ENCODE data around the gene FAM168B. TPM values are rescaled to one million over a fixed set of nuclear protein-coding genes. Genes with fewer than 3 reads are reported as not detected.

The FAM168B gene
- total RNA-seq, 2 donors from 2014 or later: 39.7 to 56.7 TPM

GRCh38 chr2:131009713-131010475, 83.4 kb downstream of the FAM168B start:
- Histone ChIP-seq H3K27me3 (no peaks in the 10 kb centered on the region), H3K27ac (no peak overlapping the region), H3K4me1 (no peaks in the 10 kb centered on the region), H3K4me3 (no peak overlapping the region), H3K36me3 (replicated peaks in 1 of 2; ENCODE audit: insufficient read depth in 1 of 2, low read depth in 2 of 2) (no peaks in the 10 kb centered on the region), H3K9me3 (no peaks in the 10 kb centered on the region)
- TF ChIP-seq POLR2A (IDR thresholded peaks at IDR 0.05): no peak
- TF ChIP-seq CTCF (IDR thresholded peaks at IDR 0.05): no peak
- intact Hi-C loops (cut with DNase I): no loop called here
- DNase-seq (no peak), ATAC-seq (no peak)
- WGBS, 2 donors: 78 to 84% methylated on average over 6 of the region's 6 CpGs

GRCh38 chr2:131008967-131009366, 84.3 kb downstream of the FAM168B start:
- no peaks in the 10 kb centered on the region for H3K27me3 ChIP-seq
- no peaks in the 10 kb centered on the region for H3K9me3 ChIP-seq
- no peaks in the 10 kb centered on the region for H3K36me3 ChIP-seq (replicated peaks in 1 of 2; ENCODE audit: insufficient read depth in 1 of 2, low read depth in 2 of 2)
- H3K4me3 ChIP-seq: no peak overlapping the region
- TF ChIP-seq CTCF (IDR thresholded peaks at IDR 0.05) (no peak), POLR2A (IDR thresholded peaks at IDR 0.05) (no peak)
- no peaks in the 10 kb centered on the region for H3K4me1 ChIP-seq
- WGBS, 2 donors: 86 to 97% methylated on average over 1 of the region's 1 CpG
- DNase-seq (no peak), ATAC-seq (no peak)
- intact Hi-C loops (cut with DNase I): no loop called here
- no peak overlapping the region for H3K27ac ChIP-seq

GRCh38 chr2:131006561-131006960, 86.7 kb downstream of the FAM168B start:
- no peak for DNase-seq
- intact Hi-C loops (cut with DNase I): no loop called here
- H3K36me3 ChIP-seq (replicated peaks in 1 of 2; ENCODE audit: insufficient read depth in 1 of 2, low read depth in 2 of 2): no peaks in the 10 kb centered on the region
- no peaks in the 10 kb centered on the region for H3K9me3 ChIP-seq
- no peaks in the 10 kb centered on the region for H3K27me3 ChIP-seq
- no peak overlapping the region for H3K4me3 ChIP-seq
- no peak overlapping the region for H3K27ac ChIP-seq
- H3K4me1 ChIP-seq: no peaks in the 10 kb centered on the region
- WGBS, 2 donors: 89 to 100% methylated on average over 2 of the region's 2 CpGs
- ATAC-seq: no peak
- TF ChIP-seq POLR2A (IDR thresholded peaks at IDR 0.05) (no peak), CTCF (IDR thresholded peaks at IDR 0.05) (no peak)

GRCh38 chr2:131005216-131005935, 87.9 kb downstream of the FAM168B start:
- intact Hi-C loops (cut with DNase I): no loop called here
- WGBS, 2 donors: 84 to 91% methylated on average over 11 to 16 of the region's 16 CpGs
- Histone ChIP-seq H3K4me1 (no peaks in the 10 kb centered on the region), H3K27ac (no peak overlapping the region), H3K36me3 (replicated peaks in 1 of 2; ENCODE audit: insufficient read depth in 1 of 2, low read depth in 2 of 2) (no peaks in the 10 kb centered on the region), H3K9me3 (no peaks in the 10 kb centered on the region), H3K4me3 (no peak overlapping the region), H3K27me3 (no peaks in the 10 kb centered on the region)
- ATAC-seq: no peak
- TF ChIP-seq POLR2A (IDR thresholded peaks at IDR 0.05) (no peak), CTCF (IDR thresholded peaks at IDR 0.05) (no peak)
- no peak for DNase-seq

Measured in body of pancreas (tissue), 4 donors.